ENCODE measurements around the gene BAIAP2L1.

- TF ChIP-seq CTCF (IDR thresholded peaks at IDR 0.05; ENCODE audit: low read length) (no peak), EZH2 (optimal IDR thresholded peaks at IDR 0.05; ENCODE audit: low read depth, low read length) (no peak)
Measured at GRCh38 chr7:98362517-98362916, 38.4 kb downstream of the BAIAP2L1 start.
